ENCODE measurements around the gene CMTR1.
A peak's percentile ranks its signal among the peaks of the same experiment; 100 is the strongest.

The CMTR1 gene

DNA sequence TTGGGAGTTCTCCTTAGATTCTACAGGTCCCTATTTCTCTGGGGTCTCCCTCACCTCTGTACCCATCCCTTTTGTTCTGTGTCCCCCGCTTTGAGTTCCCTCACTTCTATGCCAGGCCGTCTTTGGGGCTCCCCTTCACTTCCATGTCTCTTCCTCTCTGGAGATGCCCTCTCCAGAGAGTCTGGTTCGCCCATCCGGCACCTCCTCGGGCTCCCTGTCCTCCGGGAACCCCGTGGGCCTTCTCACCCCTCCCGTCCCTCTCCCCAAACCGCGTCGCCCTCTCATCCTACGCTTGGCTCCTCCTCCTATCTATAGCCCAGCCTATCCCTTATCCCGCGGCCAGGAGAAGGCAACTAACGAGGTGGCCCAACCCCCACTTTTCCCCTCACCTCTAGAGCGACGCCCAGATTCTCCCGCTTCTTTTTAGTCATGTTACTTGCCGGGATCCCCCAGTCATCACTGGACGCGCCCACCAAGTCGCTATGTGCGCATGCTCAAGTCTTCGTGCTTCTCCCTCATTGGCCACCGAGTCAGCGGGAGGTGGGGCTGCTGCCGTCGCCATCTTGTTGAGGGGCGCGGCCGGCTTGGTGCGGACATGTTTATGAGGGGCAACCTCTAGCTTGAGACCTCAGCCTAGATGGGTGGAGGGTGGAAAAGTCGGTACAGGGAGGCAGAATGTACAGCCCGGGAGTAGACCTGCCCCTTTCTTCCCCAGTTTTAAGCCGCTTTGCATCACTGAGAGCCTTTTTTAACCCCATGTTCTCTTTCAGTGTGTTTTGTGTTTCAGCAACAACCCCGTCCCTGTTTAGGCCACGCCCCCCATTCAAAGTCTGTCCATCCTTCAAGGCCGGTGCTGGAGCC, 66.6 kb downstream of the CMTR1 start, which contains the start of gene CCDC167:
TSS of gene CCDC167 (minus strand) at position 461 of the 861 bp plus-strand sequence. CDS start at position 431, 30 bp downstream.
- Histone ChIP-seq H3K4me3 (ENCODE audit: low read depth, low read length) (peak within 1 kb of the TSS; percentile 60), H3K27ac (ENCODE audit: extremely low read depth, low read depth, low read length) (peak within 1 kb of the TSS; percentile 59; the same call in 1 of the 2 replicates), H3K36me3 (ENCODE audit: control insufficient read depth in 2 of 2, insufficient read depth in 1 of 2, low read length in 2 of 2) (no peaks in the 10 kb centered on the region), H3K4me1 (ENCODE audit: control insufficient read depth, insufficient read depth, low read length) (no peaks in the 10 kb centered on the region), H3K9me3 (ENCODE audit: control insufficient read depth, insufficient read depth, low read depth, low read length) (no peaks in the 10 kb centered on the region)
- ChIA-PET POLR2A (interaction anchor here (0.5 to 1.4 kb wide), 3 partner anchors 8 to 319 kb away, joined by 3 to 10 read pairs (median 5); partner anchors contain the start of gene CMTR1), CTCF (interaction anchor here (0.6 to 1.1 kb wide), 4 partner anchors 9 to 109 kb away, joined by 3 to 4 read pairs (median 3); no protein-coding TSS in a partner anchor)
- TF ChIP-seq, protein P1, sequence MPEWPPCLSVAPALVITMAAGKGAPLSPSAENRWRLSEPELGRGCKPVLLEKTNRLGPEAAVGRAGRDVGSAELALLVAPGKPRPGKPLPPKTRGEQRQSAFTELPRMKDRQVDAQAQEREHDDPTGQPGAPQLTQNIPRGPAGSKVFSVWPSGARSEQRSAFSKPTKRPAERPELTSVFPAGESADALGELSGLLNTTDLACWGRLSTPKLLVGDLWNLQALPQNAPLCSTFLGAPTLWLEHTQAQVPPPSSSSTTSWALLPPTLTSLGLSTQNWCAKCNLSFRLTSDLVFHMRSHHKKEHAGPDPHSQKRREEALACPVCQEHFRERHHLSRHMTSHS (tag by site-specific recombination; IDR thresholded peaks at IDR 0.05): no peak
- TF ChIP-seq ZNF324 (tag by site-specific recombination; IDR thresholded peaks at IDR 0.05) (0 out of 2 replicates have a peak, but pooled peaks have one; percentile 24), ZNF610 (tag by site-specific recombination; IDR thresholded peaks at IDR 0.05; ENCODE audit: borderline replicate concordance) (peak; percentile 26; the same call in 1 of the 2 replicates), ZNF211 (tag by site-specific recombination; IDR thresholded peaks at IDR 0.05; ENCODE audit: low read depth) (no peak), ZBTB1 (tag by site-specific recombination; IDR thresholded peaks at IDR 0.05) (no peak), ZFHX2 (tag by site-specific recombination; conservative IDR thresholded peaks at IDR 0.05) (peak; percentile 73), ZBTB48 (tag by site-specific recombination; IDR thresholded peaks at IDR 0.05) (peak; percentile 81), ZNF184 (tag by site-specific recombination; IDR thresholded peaks at IDR 0.05) (no peak), HOXA7 (CRISPR knock-in tag; IDR thresholded peaks at IDR 0.05; ENCODE audit: borderline replicate concordance) (no peak), ZNF366 (tag by site-specific recombination; conservative IDR thresholded peaks at IDR 0.05) (peak; percentile 84), ZNF707 (tag by site-specific recombination; IDR thresholded peaks at IDR 0.05) (no peak), ZNF350 (tag by site-specific recombination; IDR thresholded peaks at IDR 0.05) (no peak), ZBTB7A (tag by site-specific recombination; IDR thresholded peaks at IDR 0.05; ENCODE audit: low read depth) (no peak), ZBTB20 (tag by site-specific recombination; IDR thresholded peaks at IDR 0.05) (peak; percentile 55; the same call in 1 of the 2 replicates), ZNF510 (tag by site-specific recombination; IDR thresholded peaks at IDR 0.05; ENCODE audit: insufficient replicate concordance) (no peak), ZNF560 (tag by site-specific recombination; IDR thresholded peaks at IDR 0.05; ENCODE audit: borderline replicate concordance) (no peak), SP7 (tag by site-specific recombination; IDR thresholded peaks at IDR 0.05) (peak; percentile 62), ZNF776 (tag by site-specific recombination; IDR thresholded peaks at IDR 0.05; ENCODE audit: borderline replicate concordance) (no peak), ZNF514 (tag by site-specific recombination; IDR thresholded peaks at IDR 0.05) (no peak), ZNF121 (tag by site-specific recombination; IDR thresholded peaks at IDR 0.05) (no peak), ZNF16 (tag by site-specific recombination; IDR thresholded peaks at IDR 0.05; ENCODE audit: low read depth) (no peak), ZNF248 (tag by site-specific recombination; IDR thresholded peaks at IDR 0.05) (no peak), ZNF571 (tag by site-specific recombination; IDR thresholded peaks at IDR 0.05) (no peak), ZNF843 (tag by site-specific recombination; IDR thresholded peaks at IDR 0.05) (no peak), KLF1 (tag by site-specific recombination; IDR thresholded peaks at IDR 0.05) (peak; percentile 73), ZNF585B (tag by site-specific recombination; IDR thresholded peaks at IDR 0.05) (no peak)
- TF ChIP-seq, protein P2, sequence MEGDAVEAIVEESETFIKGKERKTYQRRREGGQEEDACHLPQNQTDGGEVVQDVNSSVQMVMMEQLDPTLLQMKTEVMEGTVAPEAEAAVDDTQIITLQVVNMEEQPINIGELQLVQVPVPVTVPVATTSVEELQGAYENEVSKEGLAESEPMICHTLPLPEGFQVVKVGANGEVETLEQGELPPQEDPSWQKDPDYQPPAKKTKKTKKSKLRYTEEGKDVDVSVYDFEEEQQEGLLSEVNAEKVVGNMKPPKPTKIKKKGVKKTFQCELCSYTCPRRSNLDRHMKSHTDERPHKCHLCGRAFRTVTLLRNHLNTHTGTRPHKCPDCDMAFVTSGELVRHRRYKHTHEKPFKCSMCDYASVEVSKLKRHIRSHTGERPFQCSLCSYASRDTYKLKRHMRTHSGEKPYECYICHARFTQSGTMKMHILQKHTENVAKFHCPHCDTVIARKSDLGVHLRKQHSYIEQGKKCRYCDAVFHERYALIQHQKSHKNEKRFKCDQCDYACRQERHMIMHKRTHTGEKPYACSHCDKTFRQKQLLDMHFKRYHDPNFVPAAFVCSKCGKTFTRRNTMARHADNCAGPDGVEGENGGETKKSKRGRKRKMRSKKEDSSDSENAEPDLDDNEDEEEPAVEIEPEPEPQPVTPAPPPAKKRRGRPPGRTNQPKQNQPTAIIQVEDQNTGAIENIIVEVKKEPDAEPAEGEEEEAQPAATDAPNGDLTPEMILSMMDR (tag by site-specific recombination; IDR thresholded peaks at IDR 0.05): peak; percentile 9; the same call in 1 of the 2 replicates
- TF ChIP-seq, protein P3, sequence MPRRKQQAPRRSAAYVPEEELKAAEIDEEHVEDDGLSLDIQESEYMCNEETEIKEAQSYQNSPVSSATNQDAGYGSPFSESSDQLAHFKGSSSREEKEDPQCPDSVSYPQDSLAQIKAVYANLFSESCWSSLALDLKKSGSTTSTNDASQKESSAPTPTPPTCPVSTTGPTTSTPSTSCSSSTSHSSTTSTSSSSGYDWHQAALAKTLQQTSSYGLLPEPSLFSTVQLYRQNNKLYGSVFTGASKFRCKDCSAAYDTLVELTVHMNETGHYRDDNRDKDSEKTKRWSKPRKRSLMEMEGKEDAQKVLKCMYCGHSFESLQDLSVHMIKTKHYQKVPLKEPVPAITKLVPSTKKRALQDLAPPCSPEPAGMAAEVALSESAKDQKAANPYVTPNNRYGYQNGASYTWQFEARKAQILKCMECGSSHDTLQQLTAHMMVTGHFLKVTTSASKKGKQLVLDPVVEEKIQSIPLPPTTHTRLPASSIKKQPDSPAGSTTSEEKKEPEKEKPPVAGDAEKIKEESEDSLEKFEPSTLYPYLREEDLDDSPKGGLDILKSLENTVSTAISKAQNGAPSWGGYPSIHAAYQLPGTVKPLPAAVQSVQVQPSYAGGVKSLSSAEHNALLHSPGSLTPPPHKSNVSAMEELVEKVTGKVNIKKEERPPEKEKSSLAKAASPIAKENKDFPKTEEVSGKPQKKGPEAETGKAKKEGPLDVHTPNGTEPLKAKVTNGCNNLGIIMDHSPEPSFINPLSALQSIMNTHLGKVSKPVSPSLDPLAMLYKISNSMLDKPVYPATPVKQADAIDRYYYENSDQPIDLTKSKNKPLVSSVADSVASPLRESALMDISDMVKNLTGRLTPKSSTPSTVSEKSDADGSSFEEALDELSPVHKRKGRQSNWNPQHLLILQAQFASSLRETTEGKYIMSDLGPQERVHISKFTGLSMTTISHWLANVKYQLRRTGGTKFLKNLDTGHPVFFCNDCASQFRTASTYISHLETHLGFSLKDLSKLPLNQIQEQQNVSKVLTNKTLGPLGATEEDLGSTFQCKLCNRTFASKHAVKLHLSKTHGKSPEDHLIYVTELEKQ (tag by site-specific recombination; IDR thresholded peaks at IDR 0.05; ENCODE audit: borderline replicate concordance): no peak
- TF ChIP-seq, protein P4, sequence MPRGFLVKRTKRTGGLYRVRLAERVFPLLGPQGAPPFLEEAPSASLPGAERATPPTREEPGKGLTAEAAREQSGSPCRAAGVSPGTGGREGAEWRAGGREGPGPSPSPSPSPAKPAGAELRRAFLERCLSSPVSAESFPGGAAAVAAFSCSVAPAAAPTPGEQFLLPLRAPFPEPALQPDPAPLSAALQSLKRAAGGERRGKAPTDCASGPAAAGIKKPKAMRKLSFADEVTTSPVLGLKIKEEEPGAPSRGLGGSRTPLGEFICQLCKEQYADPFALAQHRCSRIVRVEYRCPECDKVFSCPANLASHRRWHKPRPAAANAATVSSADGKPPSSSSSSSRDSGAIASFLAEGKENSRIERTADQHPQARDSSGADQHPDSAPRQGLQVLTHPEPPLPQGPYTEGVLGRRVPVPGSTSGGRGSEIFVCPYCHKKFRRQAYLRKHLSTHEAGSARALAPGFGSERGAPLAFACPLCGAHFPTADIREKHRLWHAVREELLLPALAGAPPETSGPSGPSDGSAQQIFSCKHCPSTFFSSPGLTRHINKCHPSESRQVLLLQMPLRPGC (tag by site-specific recombination; IDR thresholded peaks at IDR 0.05): no peak; the same call in 1 of the 2 replicates
